GM19193 (cell line): ENCODE data around the gene PIGU.

Source experiments
- POLR2A ChIP-seq: IDR thresholded peaks from 4 replicates; pipeline ENCODE4 v1.6.1; 2011; ENCODE audit not compliant: insufficient read depth, insufficient read length; ENCODE audit errors: extremely low read depth

PIGU gene

GRCh38 chr20:34529742-34530141 is 147.2 kb downstream of the PIGU start:
- TF ChIP-seq POLR2A: no peak

GRCh38 chr20:34528921-34529297 is 148.0 kb downstream of the PIGU start:
- no peak for TF ChIP-seq POLR2A

GRCh38 chr20:34527016-34527415 is 149.9 kb downstream of the PIGU start:
- TF ChIP-seq POLR2A: no peak

GRCh38 chr20:34526466-34526865 is 150.4 kb downstream of the PIGU start:
- TF ChIP-seq POLR2A: no peak

- TF ChIP-seq POLR2A: no peak
These were observed 151.0 kb downstream of the PIGU start for GRCh38 chr20:34525709-34526416.

GRCh38 chr20:34525342-34525708 is 151.6 kb downstream of the PIGU start:
- TF ChIP-seq POLR2A: no peak

GRCh38 chr20:34524426-34524825 is 152.5 kb downstream of the PIGU start:
- TF ChIP-seq POLR2A: no peak

GRCh38 chr20:34522969-34523871 is 153.7 kb downstream of the PIGU start:
- no peak for TF ChIP-seq POLR2A

GRCh38 chr20:34517114-34517505 is 159.8 kb downstream of the PIGU start:
- no peak for TF ChIP-seq POLR2A

- TF ChIP-seq POLR2A: peak; percentile 71
These were observed 160.4 kb downstream of the PIGU start, which contains the start of gene DYNLRB1 for GRCh38 chr20:34516247-34517113. TSS of gene DYNLRB1 (plus strand) at chr20:34516422. CDS start at chr20:34516459, 37 bp downstream.

GRCh38 chr20:34515484-34516246 is 161.2 kb downstream of the PIGU start:
- TF ChIP-seq POLR2A: peak; percentile 57

- TF ChIP-seq POLR2A: no peak
These were observed 161.9 kb downstream of the PIGU start for GRCh38 chr20:34514897-34515483.

- no peak for TF ChIP-seq POLR2A
These were observed 163.9 kb downstream of the PIGU start for GRCh38 chr20:34512955-34513419.
